Measurements from ENCODE around the gene RAPGEF1.
"Not testable (repeated sequence)": the region's sequence is repeated elsewhere in the genome, so short reads cannot be mapped to it uniquely, and the experiment has no call there.

RAPGEF1 gene

GRCh38 chr9:131668439-131669268 lies 71.2 kb downstream of the RAPGEF1 start:
- no peak for DNase-seq

GRCh38 chr9:131668057-131668438 lies 71.8 kb downstream of the RAPGEF1 start:
- DNase-seq, result no peak

DNA sequence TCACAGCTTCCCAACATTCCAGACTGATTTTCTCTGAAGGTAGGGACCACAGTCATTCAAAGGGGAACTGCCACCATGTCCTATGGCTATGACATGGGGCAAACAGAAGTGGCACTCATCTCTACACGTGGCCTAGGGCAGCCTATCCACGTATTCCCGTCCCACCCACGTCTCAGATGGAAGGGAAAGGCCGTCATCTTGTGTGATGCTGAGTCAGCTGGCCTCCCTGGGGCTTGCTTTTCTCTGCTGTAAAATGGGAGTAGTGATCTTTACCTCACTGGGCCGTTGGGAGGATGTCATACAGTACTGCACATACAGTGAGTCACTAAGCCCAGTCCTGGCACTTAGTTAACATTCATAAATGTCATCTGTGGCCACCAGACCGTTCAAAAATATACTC lies 72.3 kb downstream of the RAPGEF1 start:
- DNase-seq, result no peak

DNA sequence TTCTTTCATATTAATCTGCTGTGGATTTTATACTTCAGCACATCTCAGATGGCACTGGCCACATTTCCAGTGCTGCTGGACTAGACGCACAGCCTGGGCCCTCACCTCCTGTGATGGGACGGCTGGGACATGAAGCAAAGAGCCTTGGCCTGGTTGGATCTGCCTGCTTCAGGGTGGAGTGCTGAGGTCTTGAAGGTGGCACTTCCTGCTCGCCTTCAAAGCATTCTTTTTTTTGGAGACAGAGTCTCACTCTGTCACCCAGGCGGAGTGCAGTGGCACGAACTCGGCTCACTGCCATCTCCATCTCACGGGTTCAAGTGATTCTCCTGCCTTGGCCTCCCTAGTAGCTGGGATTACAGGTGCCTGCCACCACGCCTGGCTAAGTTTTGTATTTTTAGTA lies 73.1 kb downstream of the RAPGEF1 start:
- no peak for DNase-seq

- no peak for DNase-seq
Measured at GRCh38 chr9:131666029-131666428, 73.8 kb downstream of the RAPGEF1 start.

DNA sequence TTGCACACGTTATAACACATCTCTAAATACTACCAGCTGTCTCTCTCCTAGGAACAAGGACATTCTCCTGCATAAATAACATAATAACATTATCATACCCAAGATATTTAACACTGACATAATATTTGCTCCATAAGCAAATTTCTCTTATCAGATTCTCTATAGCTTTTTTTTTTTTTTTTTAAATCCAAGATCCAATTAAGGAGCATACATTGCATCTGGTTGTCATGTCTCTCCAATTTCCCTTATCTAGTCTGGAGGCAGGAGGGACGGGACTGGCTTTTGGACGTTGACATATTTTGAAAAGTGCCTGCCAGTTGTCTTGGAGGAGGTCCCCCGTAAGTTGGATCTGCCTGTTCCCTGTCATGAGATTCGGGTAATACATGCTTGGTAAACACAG lies 76.6 kb downstream of the RAPGEF1 start:
- DNase-seq, result no peak

GRCh38 chr9:131662289-131662621 lies 77.6 kb downstream of the RAPGEF1 start:
- not testable (repeated sequence) for DNase-seq

DNA sequence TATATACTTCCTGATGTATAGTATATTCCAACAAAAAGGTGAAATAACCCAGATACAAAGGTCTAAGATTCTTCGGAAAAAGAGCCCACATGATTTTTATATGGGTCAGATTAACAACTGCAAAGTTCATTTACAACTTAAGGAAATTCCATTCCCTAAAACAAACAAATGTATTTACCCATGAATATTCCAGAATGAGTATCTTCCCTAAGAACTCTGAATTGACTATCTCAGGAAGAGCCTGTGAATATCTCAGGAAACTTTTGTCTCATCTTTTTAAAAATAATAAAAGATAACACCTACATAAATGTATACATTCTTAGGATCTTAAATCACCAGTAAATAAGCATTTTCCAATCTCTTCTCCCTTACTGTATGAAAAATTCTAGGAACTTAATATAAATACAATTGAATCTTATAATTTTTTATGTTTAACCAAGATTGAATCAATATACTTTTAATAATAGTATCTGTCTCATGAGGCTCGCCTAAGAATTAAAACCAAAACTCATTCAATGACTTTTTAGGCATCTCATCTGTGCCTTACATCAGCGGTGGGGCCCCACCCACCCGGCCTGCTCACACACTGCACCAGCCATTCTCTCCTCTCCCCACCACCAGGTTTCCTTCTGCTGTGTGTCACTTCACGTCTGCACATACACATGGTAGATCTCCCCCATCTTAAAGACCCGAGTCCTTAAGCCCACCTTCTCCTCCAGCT lies 78.1 kb downstream of the RAPGEF1 start:
- DNase-seq, result no peak

GRCh38 chr9:131660466-131661405 lies 79.1 kb downstream of the RAPGEF1 start:
- no peak for DNase-seq

GRCh38 chr9:131658377-131659129 lies 81.3 kb downstream of the RAPGEF1 start:
- DNase-seq, result no peak

- no peak for DNase-seq
Measured at GRCh38 chr9:131657940-131658339, 81.9 kb downstream of the RAPGEF1 start.

GRCh38 chr9:131657456-131657855 lies 82.4 kb downstream of the RAPGEF1 start:
- DNase-seq, result no peak

DNA sequence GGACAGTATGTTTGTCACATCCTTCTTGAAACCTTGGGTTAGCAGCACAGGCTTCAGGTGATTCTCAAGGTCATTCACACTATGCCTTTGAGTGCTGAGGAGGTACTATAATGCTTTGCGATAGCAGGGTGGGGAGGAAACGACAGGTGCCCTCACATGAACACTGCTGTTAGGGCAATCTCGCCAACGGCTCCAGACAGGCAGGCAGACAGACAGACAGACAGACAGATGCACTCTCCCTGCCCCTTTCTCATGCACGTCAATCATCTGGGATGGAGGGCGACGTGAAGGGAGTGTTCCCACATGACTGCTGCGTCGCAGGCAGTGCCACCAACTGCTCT lies 82.9 kb downstream of the RAPGEF1 start:
- DNase-seq, result no peak

- no peak for DNase-seq
Measured at GRCh38 chr9:131656356-131657036, 83.4 kb downstream of the RAPGEF1 start.

DNA sequence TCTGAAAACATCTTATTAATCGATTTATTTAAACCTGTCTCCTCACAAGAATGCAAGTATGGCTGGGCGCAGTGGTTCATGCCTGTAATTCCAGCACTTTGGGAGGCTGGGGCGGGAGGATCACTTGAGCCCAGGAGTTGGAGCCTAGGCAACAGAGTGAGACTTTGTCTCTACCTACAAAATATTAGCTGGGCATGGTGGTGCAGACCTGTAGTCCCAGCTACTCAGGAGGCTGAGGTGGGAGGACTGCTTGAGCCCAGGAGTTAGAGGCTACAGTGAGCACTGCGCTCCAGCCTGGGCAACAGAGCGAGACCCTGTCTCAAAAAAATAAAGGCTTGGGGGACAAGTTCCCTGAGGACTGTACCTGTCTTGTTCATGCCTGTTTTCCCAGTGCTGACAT lies 85.5 kb downstream of the RAPGEF1 start:
- not testable (repeated sequence) for DNase-seq

GRCh38 chr9:131651599-131651998 lies 88.3 kb downstream of the RAPGEF1 start:
- DNase-seq, result no peak

DNA sequence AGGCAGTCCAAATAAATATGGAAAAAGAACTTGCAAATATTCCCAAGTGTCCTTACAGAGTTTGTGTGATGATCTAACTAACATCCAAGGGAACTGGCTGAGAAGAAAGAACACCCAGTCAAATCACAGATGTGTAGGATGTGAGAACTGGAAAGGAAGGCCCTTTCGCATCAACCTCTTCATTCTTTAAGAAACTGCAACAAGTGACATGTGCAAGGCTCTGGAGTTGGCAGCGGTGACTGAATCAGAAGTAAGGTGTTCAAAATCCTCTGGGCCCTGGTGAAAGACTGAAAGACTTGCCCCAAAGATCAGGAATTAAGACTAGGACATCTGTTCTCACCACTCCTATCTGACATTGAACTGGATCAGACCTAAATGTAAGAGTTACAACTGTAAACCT lies 88.7 kb downstream of the RAPGEF1 start:
- DNase-seq, result no peak

GRCh38 chr9:131650254-131650653 lies 89.6 kb downstream of the RAPGEF1 start:
- DNase-seq, result no peak

- no peak for DNase-seq
Measured at GRCh38 chr9:131649646-131650045, 90.2 kb downstream of the RAPGEF1 start.

DNA sequence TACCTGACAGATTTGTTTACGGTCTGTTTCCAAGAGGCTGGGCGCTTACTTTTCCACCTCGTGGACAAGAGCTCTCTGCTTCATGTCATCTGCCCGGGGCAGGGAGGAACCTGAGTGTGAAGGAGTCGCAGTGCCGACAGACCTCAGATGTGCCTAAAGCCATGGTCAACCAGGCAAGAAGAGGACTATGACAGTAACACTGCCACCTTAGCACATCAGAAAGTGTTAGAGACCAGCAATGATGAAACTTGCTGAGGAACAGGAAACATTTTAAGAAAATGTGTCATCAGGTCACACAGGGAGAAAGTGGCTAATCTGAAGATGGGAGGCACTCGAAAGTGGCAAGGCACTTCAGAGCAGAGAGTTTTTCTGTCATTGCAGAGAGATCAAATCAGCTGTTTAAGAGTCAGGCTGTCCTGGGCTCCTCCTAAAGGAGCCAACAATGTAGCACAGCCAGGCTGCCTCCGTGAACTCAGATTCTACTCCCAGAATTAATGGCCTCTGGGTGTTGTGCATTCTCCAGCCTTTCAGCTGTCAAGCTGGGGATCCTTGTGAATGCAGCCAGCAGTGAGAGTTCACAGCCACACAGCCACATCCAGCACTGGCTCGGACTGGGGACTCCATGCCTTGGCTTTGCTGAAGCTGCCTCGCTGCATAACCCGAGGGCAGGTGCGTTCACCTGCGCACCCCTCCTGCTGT lies 94.6 kb downstream of the RAPGEF1 start:
- no peak for DNase-seq

DNA sequence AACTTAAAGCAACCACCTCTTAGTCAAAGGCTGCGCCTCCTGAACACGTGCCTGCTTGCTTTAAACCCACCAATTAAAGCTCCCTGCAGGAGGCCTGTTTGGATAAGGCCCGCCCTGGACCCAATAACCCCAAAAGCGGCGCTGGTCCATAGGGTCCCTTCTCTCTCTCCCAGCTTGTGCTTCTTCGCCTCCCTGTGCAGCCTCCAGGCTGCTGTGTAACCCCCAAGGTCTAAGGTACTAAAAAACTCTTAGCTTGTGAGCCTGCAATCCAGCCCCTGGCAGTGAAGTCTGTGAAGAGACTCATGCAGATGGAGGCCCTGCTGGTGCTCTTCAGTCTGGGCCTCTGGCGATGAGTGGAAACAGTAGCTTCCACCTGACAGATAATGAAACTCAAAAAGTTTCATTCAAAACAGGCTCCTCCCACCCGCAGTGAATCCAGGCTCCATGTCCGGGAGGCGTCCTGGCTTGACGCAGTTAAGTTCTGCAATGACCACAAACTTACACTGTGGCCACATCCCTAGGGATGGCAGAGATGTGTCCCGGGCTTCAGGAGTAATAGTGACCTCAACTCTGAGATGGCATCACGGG lies 97.3 kb downstream of the RAPGEF1 start:
- no peak for DNase-seq
